K562 (cell line): Measurements from ENCODE around the gene SCAMP5. TPM values are rescaled to one million over a fixed set of nuclear protein-coding genes. Genes with fewer than 3 reads are reported as not detected.

Source experiments
- CTCF ChIP-seq, 3 experiments: IDR thresholded peaks in 2 of 3; conservative IDR thresholded peaks in 1 of 3; 2 replicates each; pipeline ENCODE4 v1.5.1; 2011 to 2012; ENCODE audit warnings: low read length in 3 of 3, mild to moderate bottlenecking in 3 of 3, control low read depth in 2 of 3, improper control_type of control experiment in 1 of 3, inconsistent platforms in 1 of 3, low read depth in 1 of 3, mixed read lengths in 1 of 3, moderate library complexity in 1 of 3; ENCODE audit not compliant: insufficient read depth in 2 of 3
- DIDO1 ChIP-seq: fragments of 450-650 bp; IDR thresholded peaks from 2 replicates; pipeline ENCODE4 v1.6.1; 2016; ENCODE audit warnings: low read depth, missing biosample characterization, missing genetic modification characterization
- DNMT1 ChIP-seq: fragments of 450-650 bp; IDR thresholded peaks from 2 replicates; pipeline ENCODE4 v1.6.1; 2016; ENCODE audit warnings: antibody characterized with exemption, mild to moderate bottlenecking
- FOXA1 ChIP-seq: fragments of 450-650 bp; IDR thresholded peaks from 2 replicates; pipeline ENCODE4 v1.6.1; 2016; ENCODE audit warnings: mild to moderate bottlenecking, borderline replicate concordance
- HMGXB4 ChIP-seq: sonication (generic); formaldehyde crosslinking; IDR thresholded peaks from 2 replicates; pipeline ENCODE4 v1.8.1; 2023; ENCODE audit warnings: mild to moderate bottlenecking, missing genetic modification reagents
- IRF1 ChIP-seq: sonication (generic); formaldehyde crosslinking; IDR thresholded peaks from 2 replicates; pipeline ENCODE4 v1.8.0; 2022; ENCODE audit warnings: missing genetic modification reagents, mild to moderate bottlenecking, borderline replicate concordance
- MCM2 ChIP-seq: fragments of 450-650 bp; IDR thresholded peaks from 2 replicates; pipeline ENCODE4 v1.6.1; 2017; ENCODE audit warnings: low read depth, mild to moderate bottlenecking
- MCM3 ChIP-seq: fragments of 450-650 bp; IDR thresholded peaks from 2 replicates; pipeline ENCODE4 v1.6.1; 2016
- MCM7 ChIP-seq, 2 experiments: fragments of 450-650 bp; IDR thresholded peaks; 2 replicates each; pipeline ENCODE4 v1.6.1; 2016 to 2018
- NCOA2 ChIP-seq, 2 experiments: fragments of 450-650 bp; IDR thresholded peaks; 2 replicates each; pipeline ENCODE4 v1.6.1; 2018; ENCODE audit warnings: mild to moderate bottlenecking in 2 of 2, moderate library complexity in 1 of 2; ENCODE audit not compliant: partially characterized antibody in 2 of 2
- NONO ChIP-seq, 2 experiments: fragments of 200-400 bp in 1 of 2; fragments of 450-650 bp in 1 of 2; formaldehyde crosslinking in 1 of 2; IDR thresholded peaks; 2 replicates each; pipeline ENCODE4 v1.6.1; 2017; ENCODE audit warnings: low read depth in 2 of 2, mild to moderate bottlenecking in 2 of 2, moderate library complexity in 2 of 2, low read length in 1 of 2
- NR3C1 ChIP-seq: sonication (generic); formaldehyde crosslinking; IDR thresholded peaks from 2 replicates; pipeline ENCODE4 v1.8.1; 2022; ENCODE audit warnings: missing genetic modification reagents
- POLR2AphosphoS2 ChIP-seq: IDR thresholded peaks from 2 replicates; pipeline ENCODE4 v1.6.1; 2012; ENCODE audit warnings: low read length, improper control_type of control experiment
- SREBF1 ChIP-seq: fragments of 150-350 bp; IDR thresholded peaks from 2 replicates; pipeline ENCODE4 v1.6.1; 2014; ENCODE audit warnings: antibody characterized with exemption, low read depth, low read length, borderline replicate concordance
- TAF15 ChIP-seq: fragments of 200-400 bp; formaldehyde crosslinking; IDR thresholded peaks from 2 replicates; pipeline ENCODE4 v1.6.1; 2017; ENCODE audit warnings: mild to moderate bottlenecking, low read depth, low read length, moderate library complexity
- TGIF2 ChIP-seq: sonication (generic); formaldehyde crosslinking; IDR thresholded peaks from 2 replicates; pipeline ENCODE4 v1.8.1; 2022; ENCODE audit warnings: mild to moderate bottlenecking, missing genetic modification reagents, moderate library complexity
- USF1 ChIP-seq: sonication (generic); formaldehyde crosslinking; IDR thresholded peaks from 2 replicates; pipeline ENCODE4 v1.9.0; 2022; ENCODE audit warnings: mild to moderate bottlenecking, missing genetic modification reagents
- ZNF280A ChIP-seq: fragments of 450-650 bp; IDR thresholded peaks from 2 replicates; pipeline ENCODE4 v1.6.1; 2018; ENCODE audit warnings: mild to moderate bottlenecking, low read depth; ENCODE audit not compliant: partially characterized antibody
- ZNF780A ChIP-seq: fragments of 250-450 bp; sonication (Bioruptor Pico); IDR thresholded peaks from 2 replicates; pipeline ENCODE4 v1.5.0; 2021; ENCODE audit warnings: mild to moderate bottlenecking
- ZNF785 ChIP-seq: fragments of 250-450 bp; sonication (Bioruptor Pico); IDR thresholded peaks from 2 replicates; pipeline ENCODE4 v1.4.0; 2020; ENCODE audit warnings: mild to moderate bottlenecking
- polyA plus RNA-seq, 8 experiments: library from polyadenylated mRNA; depleted of rRNA in 4 of 8; stranded (reverse) in 5 of 8; unstranded in 3 of 8; fragments of >200 nt; fragmentation: Nextera tagmentation in 2 of 8; fragmentation: Illumina TruSeq in 1 of 8; extraction: Ambion mirVana in 2 of 8; extraction: Trizol in 1 of 8; gene quantifications; 2 replicates each; pipeline versions ENCODE4 v1.2.1 to v1.2.3, GENCODE V29; 2011 to 2014; ENCODE audit warnings: inconsistent platforms in 1 of 8, missing spikeins in 1 of 8
- total RNA-seq, 7 experiments: library from RNA; depleted of rRNA in 6 of 7; stranded (reverse); fragments of >200 nt in 6 of 7; fragmentation: Illumina TruSeq in 2 of 7; extraction: Trizol in 2 of 7; gene quantifications; 2 replicates each; pipeline versions ENCODE4 v1.2.1 to v1.2.3, GENCODE V29; 2011 to 2021; ENCODE audit warnings: low replicate concordance in 1 of 7

Gene SCAMP5
- total and polyA plus RNA-seq, 9 of the 15 experiments (the other 6 are each of a cell fraction or from before 2014, with no cell fraction given) = 0.09 to 0.29 (median 0.19) TPM; not detected in 5

GRCh38 chr15:75042730-75043508 is 47.6 kb downstream of the SCAMP5 start (continued):
- TF ChIP-seq DIDO1 (tag) = no peak
- TF ChIP-seq ZNF780A (CRISPR knock-in tag) = no peak
- TF ChIP-seq ZNF280A = no peak
- TF ChIP-seq MCM7 (IDR thresholded peaks at IDR 0.05) = no peak
- no peak for TF ChIP-seq FOXA1
- no peak for TF ChIP-seq DNMT1
- TF ChIP-seq TAF15 = no peak
- TF ChIP-seq ZNF785 (CRISPR knock-in tag) = no peak
- no peak for TF ChIP-seq MCM3
- no peak for TF ChIP-seq NCOA2 (IDR thresholded peaks at IDR 0.05; ENCODE audit: partially characterized antibody in 2 of 2)
- peak; percentile 41 to 55 (median 55); a peak in 5 of 6 replicates for TF ChIP-seq CTCF (IDR thresholded peaks at IDR 0.05 in 2 of 3, conservative IDR thresholded peaks at IDR 0.05 in 1 of 3; ENCODE audit: insufficient read depth in 2 of 3, low read depth in 1 of 3, low read length in 3 of 3)
- TF ChIP-seq HMGXB4 (CRISPR knock-in tag) = no peak
- TF ChIP-seq SREBF1 = no peak
- no peak for TF ChIP-seq MCM2
- TF ChIP-seq IRF1 (CRISPR knock-in tag) = no peak
- no peak for TF ChIP-seq POLR2AphosphoS2
- TF ChIP-seq TGIF2 (CRISPR knock-in tag) = no peak
- 0 out of 2 replicates have a peak, but pooled peaks have one; percentile 11 for TF ChIP-seq USF1
- no peak for TF ChIP-seq NONO (IDR thresholded peaks at IDR 0.05; ENCODE audit: low read depth in 2 of 2, low read length in 1 of 2)
- no peak for TF ChIP-seq NR3C1 (CRISPR knock-in tag)
